ENCODE data around the gene SSMEM1.
"Not testable (repeated sequence)": the region's sequence is repeated elsewhere in the genome, so short reads cannot be mapped to it uniquely, and the experiment has no call there.

SSMEM1 gene

GRCh38 chr7:130210181-130210935, 2.7 kb downstream of the SSMEM1 start:
- no peak for DNase-seq (ENCODE audit: low read depth in 1 of 2, low spot score in 1 of 2)

- no peak for DNase-seq (ENCODE audit: low read depth in 1 of 2, low spot score in 1 of 2)
Measured at GRCh38 chr7:130213828-130214227, 6.2 kb downstream of the SSMEM1 start.

- DNase-seq (ENCODE audit: low read depth in 1 of 2, low spot score in 1 of 2): no peak
Measured at GRCh38 chr7:130216025-130216424, 8.4 kb downstream of the SSMEM1 start.

- DNase-seq (ENCODE audit: low read depth in 1 of 2, low spot score in 1 of 2): no peak
Measured at GRCh38 chr7:130216750-130217149, 9.1 kb downstream of the SSMEM1 start.

- no peak for DNase-seq (ENCODE audit: low read depth in 1 of 2, low spot score in 1 of 2)
Measured at GRCh38 chr7:130218806-130219620, 11.4 kb downstream of the SSMEM1 start.

GRCh38 chr7:130219871-130220270, 12.2 kb downstream of the SSMEM1 start:
- DNase-seq (ENCODE audit: low read depth in 1 of 2, low spot score in 1 of 2): no peak

GRCh38 chr7:130221746-130222145, 14.1 kb downstream of the SSMEM1 start:
- no peak for DNase-seq (ENCODE audit: low read depth in 1 of 2, low spot score in 1 of 2)

GRCh38 chr7:130223646-130224045, 16.0 kb downstream of the SSMEM1 start:
- no peak for DNase-seq (ENCODE audit: low read depth in 1 of 2, low spot score in 1 of 2)

- no peak for DNase-seq (ENCODE audit: low read depth in 1 of 2, low spot score in 1 of 2)
Measured at GRCh38 chr7:130224210-130224609, 16.6 kb downstream of the SSMEM1 start.

GRCh38 chr7:130224923-130225322, 17.3 kb downstream of the SSMEM1 start:
- not testable (repeated sequence) for DNase-seq (ENCODE audit: low read depth in 1 of 2, low spot score in 1 of 2)

- no peak for DNase-seq (ENCODE audit: low read depth in 1 of 2, low spot score in 1 of 2)
Measured at GRCh38 chr7:130226333-130226732, 18.7 kb downstream of the SSMEM1 start.

- no peak for DNase-seq (ENCODE audit: low read depth in 1 of 2, low spot score in 1 of 2)
Measured at GRCh38 chr7:130227883-130228575, 20.4 kb downstream of the SSMEM1 start.

- no peak for DNase-seq (ENCODE audit: low read depth in 1 of 2, low spot score in 1 of 2)
Measured at GRCh38 chr7:130228840-130229502, 21.3 kb downstream of the SSMEM1 start.

GRCh38 chr7:130229981-130230380, 22.3 kb downstream of the SSMEM1 start:
- DNase-seq (ENCODE audit: low read depth in 1 of 2, low spot score in 1 of 2): not testable (repeated sequence)

GRCh38 chr7:130231792-130232191, 24.1 kb downstream of the SSMEM1 start:
- DNase-seq (ENCODE audit: low read depth in 1 of 2, low spot score in 1 of 2): no peak

GRCh38 chr7:130232209-130232608, 24.5 kb downstream of the SSMEM1 start:
- DNase-seq (ENCODE audit: low read depth in 1 of 2, low spot score in 1 of 2): no peak

- no peak for DNase-seq (ENCODE audit: low read depth in 1 of 2, low spot score in 1 of 2)
Measured at GRCh38 chr7:130234078-130234477, 26.4 kb downstream of the SSMEM1 start.

GRCh38 chr7:130236361-130236760, 28.7 kb downstream of the SSMEM1 start:
- not testable (repeated sequence) for DNase-seq (ENCODE audit: low read depth in 1 of 2, low spot score in 1 of 2)

- no peak for DNase-seq (ENCODE audit: low read depth in 1 of 2, low spot score in 1 of 2)
Measured at GRCh38 chr7:130240240-130240639, 32.6 kb downstream of the SSMEM1 start.

GRCh38 chr7:130242198-130243014, 34.7 kb downstream of the SSMEM1 start:
- peak; percentile 28 to 52 for DNase-seq (ENCODE audit: low read depth in 1 of 2, low spot score in 1 of 2)

Measured in activated CD4-positive, alpha-beta T cell treated with anti-CD3 and anti-CD28 coated beads, Interleukin-2, amount 50 U/mL, for 24 hours (primary cell).